HL-60 (cell line): Measurements from ENCODE around the gene GRM8.

Experiments
- POLR2AphosphoS5 ChIP-seq: IDR thresholded peaks from 2 replicates; pipeline ENCODE4 v1.6.1; 2012; ENCODE audit warnings: low read depth
- TF ChIP-seq, protein P1 (sequence below): IDR thresholded peaks from one replicate; pipeline ENCODE4 v1.5.1; 2011; ENCODE audit warnings: low read length, control low read depth, inconsistent platforms; ENCODE audit not compliant: insufficient read depth

DNA sequence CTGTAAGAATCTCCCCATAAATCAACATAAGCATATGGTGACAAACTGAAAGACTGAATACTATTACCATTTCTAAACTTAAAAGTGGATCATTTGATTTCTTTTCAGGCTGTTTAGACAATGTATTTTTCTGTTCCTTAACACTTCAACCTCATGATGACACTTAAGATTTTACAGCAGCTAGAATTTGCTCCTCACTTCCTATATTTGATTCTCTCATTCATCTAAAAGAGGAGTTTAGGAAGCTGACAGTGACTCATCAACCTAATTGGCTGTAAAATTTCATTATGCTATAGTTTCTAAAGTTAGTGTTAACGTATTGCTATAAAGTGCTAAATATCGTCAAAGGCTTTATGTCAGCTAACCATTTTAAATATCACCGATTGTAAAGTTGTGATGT is 478.7 kb downstream of the GRM8 start:
- TF ChIP-seq, protein P1, sequence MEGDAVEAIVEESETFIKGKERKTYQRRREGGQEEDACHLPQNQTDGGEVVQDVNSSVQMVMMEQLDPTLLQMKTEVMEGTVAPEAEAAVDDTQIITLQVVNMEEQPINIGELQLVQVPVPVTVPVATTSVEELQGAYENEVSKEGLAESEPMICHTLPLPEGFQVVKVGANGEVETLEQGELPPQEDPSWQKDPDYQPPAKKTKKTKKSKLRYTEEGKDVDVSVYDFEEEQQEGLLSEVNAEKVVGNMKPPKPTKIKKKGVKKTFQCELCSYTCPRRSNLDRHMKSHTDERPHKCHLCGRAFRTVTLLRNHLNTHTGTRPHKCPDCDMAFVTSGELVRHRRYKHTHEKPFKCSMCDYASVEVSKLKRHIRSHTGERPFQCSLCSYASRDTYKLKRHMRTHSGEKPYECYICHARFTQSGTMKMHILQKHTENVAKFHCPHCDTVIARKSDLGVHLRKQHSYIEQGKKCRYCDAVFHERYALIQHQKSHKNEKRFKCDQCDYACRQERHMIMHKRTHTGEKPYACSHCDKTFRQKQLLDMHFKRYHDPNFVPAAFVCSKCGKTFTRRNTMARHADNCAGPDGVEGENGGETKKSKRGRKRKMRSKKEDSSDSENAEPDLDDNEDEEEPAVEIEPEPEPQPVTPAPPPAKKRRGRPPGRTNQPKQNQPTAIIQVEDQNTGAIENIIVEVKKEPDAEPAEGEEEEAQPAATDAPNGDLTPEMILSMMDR: no peak
- TF ChIP-seq POLR2AphosphoS5: no peak
